HFF-Myc (cell line): ENCODE data around the gene LEPROT.
"Not testable (repeated sequence)": the region's sequence is repeated elsewhere in the genome, so short reads cannot be mapped to it uniquely, and the experiment has no call there.

Experiments
- DNase-seq: peaks from one replicate; pipeline ENCODE4 v3.0.0-alpha.2; 2011; ENCODE audit warnings: low read depth; ENCODE audit errors: extremely low read depth
- H3K4me3 ChIP-seq: replicated peaks from 2 replicates; pipeline ENCODE4 v1.5.1; 2011; ENCODE audit warnings: low read depth, mild to moderate bottlenecking, control low read depth, low read length
- CTCF ChIP-seq: IDR thresholded peaks from 2 replicates; pipeline ENCODE4 v1.5.1; 2012; ENCODE audit warnings: mild to moderate bottlenecking, low read depth, low read length, control low read depth; ENCODE audit errors: missing control alignments

LEPROT gene

GRCh38 chr1:65444128-65444640, 23.7 kb downstream of the LEPROT start:
- no peak overlapping the region for H3K4me3 ChIP-seq
- no peak for DNase-seq
- no peak for TF ChIP-seq CTCF

GRCh38 chr1:65445837-65446236, 25.4 kb downstream of the LEPROT start:
- DNase-seq: no peak
- H3K4me3 ChIP-seq: no peak overlapping the region
- TF ChIP-seq CTCF: no peak

- TF ChIP-seq CTCF: no peak
- DNase-seq: no peak
Measured at GRCh38 chr1:65449214-65449823, 28.9 kb downstream of the LEPROT start.

GRCh38 chr1:65455678-65456077, 35.2 kb downstream of the LEPROT start:
- not testable (repeated sequence) for DNase-seq, H3K4me3 ChIP-seq

More at GRCh38 chr1:65449214-65449823, 28.9 kb downstream of the LEPROT start:
- no peak overlapping the region for H3K4me3 ChIP-seq

GRCh38 chr1:65456481-65456880, 36.0 kb downstream of the LEPROT start:
- no peak for TF ChIP-seq CTCF
- DNase-seq: no peak
- H3K4me3 ChIP-seq: no peak overlapping the region

GRCh38 chr1:65457868-65458267, 37.4 kb downstream of the LEPROT start:
- H3K4me3 ChIP-seq: no peak overlapping the region
- no peak for DNase-seq
- TF ChIP-seq CTCF: no peak

GRCh38 chr1:65458730-65459396, 38.4 kb downstream of the LEPROT start:
- no peak for DNase-seq
- H3K4me3 ChIP-seq: no peak overlapping the region
- no peak for TF ChIP-seq CTCF
